ENCODE results near the gene GLI3.

The GLI3 gene

DNA sequence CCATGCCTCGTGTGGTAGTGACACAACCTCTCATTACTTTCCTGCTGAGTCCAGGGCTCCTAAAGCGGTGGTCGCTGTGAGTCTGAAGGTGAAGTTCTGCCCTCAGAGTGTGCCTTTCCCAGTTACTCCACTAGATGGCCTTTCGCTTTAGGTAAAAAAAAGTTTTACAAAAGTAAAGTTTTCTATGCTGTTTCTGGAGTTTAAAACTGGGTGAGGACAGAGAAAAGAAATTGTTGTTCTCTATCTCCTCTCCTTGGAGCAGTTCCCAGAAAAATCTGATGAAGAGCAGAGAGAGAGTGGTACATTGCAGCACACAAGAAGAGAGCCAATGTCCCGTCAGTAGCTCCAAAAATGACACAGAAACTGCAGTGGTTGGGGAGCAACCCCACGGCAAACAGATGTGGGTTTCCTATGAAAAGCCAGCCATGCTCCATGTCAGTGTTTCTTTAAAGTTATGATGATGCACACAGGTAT lies 257.1 kb downstream of the GLI3 start:
- H3F3A ChIP-seq (ENCODE audit: low read depth) = no peaks in the 10 kb centered on the region
- no peaks in the 10 kb centered on the region for H3K27me3 ChIP-seq (ENCODE audit: insufficient read depth, low read length, poor library complexity, severe bottlenecking)
- no peaks in the 10 kb centered on the region for H3K4me1 ChIP-seq (ENCODE audit: insufficient read depth, low read length, poor library complexity, severe bottlenecking)
- TF ChIP-seq, protein P1, sequence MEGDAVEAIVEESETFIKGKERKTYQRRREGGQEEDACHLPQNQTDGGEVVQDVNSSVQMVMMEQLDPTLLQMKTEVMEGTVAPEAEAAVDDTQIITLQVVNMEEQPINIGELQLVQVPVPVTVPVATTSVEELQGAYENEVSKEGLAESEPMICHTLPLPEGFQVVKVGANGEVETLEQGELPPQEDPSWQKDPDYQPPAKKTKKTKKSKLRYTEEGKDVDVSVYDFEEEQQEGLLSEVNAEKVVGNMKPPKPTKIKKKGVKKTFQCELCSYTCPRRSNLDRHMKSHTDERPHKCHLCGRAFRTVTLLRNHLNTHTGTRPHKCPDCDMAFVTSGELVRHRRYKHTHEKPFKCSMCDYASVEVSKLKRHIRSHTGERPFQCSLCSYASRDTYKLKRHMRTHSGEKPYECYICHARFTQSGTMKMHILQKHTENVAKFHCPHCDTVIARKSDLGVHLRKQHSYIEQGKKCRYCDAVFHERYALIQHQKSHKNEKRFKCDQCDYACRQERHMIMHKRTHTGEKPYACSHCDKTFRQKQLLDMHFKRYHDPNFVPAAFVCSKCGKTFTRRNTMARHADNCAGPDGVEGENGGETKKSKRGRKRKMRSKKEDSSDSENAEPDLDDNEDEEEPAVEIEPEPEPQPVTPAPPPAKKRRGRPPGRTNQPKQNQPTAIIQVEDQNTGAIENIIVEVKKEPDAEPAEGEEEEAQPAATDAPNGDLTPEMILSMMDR (conservative IDR thresholded peaks at IDR 0.05; ENCODE audit: low read length) = peak; percentile 80
- TF ChIP-seq EZH2phosphoT487 (IDR thresholded peaks at IDR 0.05; ENCODE audit: borderline replicate concordance) = no peak
- H4K20me1 ChIP-seq (ENCODE audit: insufficient read depth, low read length, poor library complexity, severe bottlenecking) = no peaks in the 10 kb centered on the region
- H3K36me3 ChIP-seq (ENCODE audit: insufficient read depth, low read length) = no peaks in the 10 kb centered on the region
- H3K9me3 ChIP-seq (ENCODE audit: insufficient read depth, low read depth, low read length) = no peaks in the 10 kb centered on the region
- H3K9ac ChIP-seq (ENCODE audit: low read depth, low read length, poor library complexity, severe bottlenecking) = no peak overlapping the region
- H3K4me3 ChIP-seq (ENCODE audit: low read length, poor library complexity, severe bottlenecking) = no peak overlapping the region
- no peak overlapping the region for H2AFZ ChIP-seq (ENCODE audit: low read length)
- no peaks in the 10 kb centered on the region for H3K79me2 ChIP-seq (ENCODE audit: insufficient read depth, low read length)
- no peaks in the 10 kb centered on the region for H3K9me2 ChIP-seq (replicated peaks; ENCODE audit: low read depth, low read length)
- no peak overlapping the region for H3K4me2 ChIP-seq (ENCODE audit: low read depth, low read length, poor library complexity, severe bottlenecking)

DNA sequence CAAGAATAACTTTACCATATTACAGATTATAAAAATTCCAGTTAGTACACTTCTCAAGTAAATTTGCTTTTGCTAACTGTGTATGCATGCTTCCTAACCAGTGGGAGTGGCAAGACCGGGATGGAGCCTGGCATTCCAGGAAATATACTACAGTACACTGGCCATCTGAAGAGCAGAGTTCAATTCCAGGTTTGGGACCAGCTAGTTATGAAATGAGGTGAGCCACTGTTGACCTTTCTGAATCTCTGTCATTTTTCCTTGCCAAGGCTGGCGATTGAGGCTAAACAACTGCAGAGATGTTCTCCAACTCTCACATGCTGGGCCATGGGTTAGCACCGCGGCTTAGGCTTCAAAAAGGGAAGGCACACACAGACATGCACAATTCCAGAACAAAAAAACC lies 258.2 kb downstream of the GLI3 start:
- Histone ChIP-seq H3F3A (ENCODE audit: low read depth) (no peaks in the 10 kb centered on the region), H3K27me3 (ENCODE audit: insufficient read depth, low read length, poor library complexity, severe bottlenecking) (no peaks in the 10 kb centered on the region), H4K20me1 (ENCODE audit: insufficient read depth, low read length, poor library complexity, severe bottlenecking) (no peaks in the 10 kb centered on the region), H3K9me3 (ENCODE audit: insufficient read depth, low read depth, low read length) (no peaks in the 10 kb centered on the region), H3K36me3 (ENCODE audit: insufficient read depth, low read length) (no peaks in the 10 kb centered on the region), H3K9ac (ENCODE audit: low read depth, low read length, poor library complexity, severe bottlenecking) (no peak overlapping the region), H3K79me2 (ENCODE audit: insufficient read depth, low read length) (no peaks in the 10 kb centered on the region), H3K4me1 (ENCODE audit: insufficient read depth, low read length, poor library complexity, severe bottlenecking) (no peaks in the 10 kb centered on the region), H3K4me3 (ENCODE audit: low read length, poor library complexity, severe bottlenecking) (no peak overlapping the region), H3K4me2 (ENCODE audit: low read depth, low read length, poor library complexity, severe bottlenecking) (no peak overlapping the region), H2AFZ (ENCODE audit: low read length) (no peak overlapping the region), H3K9me2 (replicated peaks; ENCODE audit: low read depth, low read length) (no peaks in the 10 kb centered on the region)
- no peak for TF ChIP-seq EZH2phosphoT487 (IDR thresholded peaks at IDR 0.05; ENCODE audit: borderline replicate concordance)
- TF ChIP-seq, protein P1 (conservative IDR thresholded peaks at IDR 0.05; ENCODE audit: low read length) = no peak

DNA sequence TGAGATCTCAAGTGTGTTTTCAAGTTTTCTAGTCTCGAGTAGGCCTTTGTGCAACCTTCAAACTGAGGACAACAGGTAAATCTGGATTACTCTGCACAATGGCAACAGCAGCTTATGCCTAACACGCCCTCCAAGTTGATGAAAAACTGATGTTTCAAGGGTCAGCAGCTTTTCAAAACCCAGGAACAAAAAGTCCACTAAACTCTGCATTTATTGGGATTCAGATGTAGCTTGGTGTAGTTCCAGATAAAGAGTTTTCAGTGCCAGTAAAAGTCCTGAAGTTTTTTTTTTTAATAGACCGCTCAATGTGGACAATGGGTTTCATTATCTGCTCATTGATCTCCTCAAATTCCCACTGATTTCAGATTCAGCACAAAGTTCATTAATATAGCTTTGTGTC lies 259.3 kb downstream of the GLI3 start:
- H3K79me2 ChIP-seq (ENCODE audit: insufficient read depth, low read length) = no peaks in the 10 kb centered on the region
- H3K27me3 ChIP-seq (ENCODE audit: insufficient read depth, low read length, poor library complexity, severe bottlenecking) = no peaks in the 10 kb centered on the region
- H3K9ac ChIP-seq (ENCODE audit: low read depth, low read length, poor library complexity, severe bottlenecking) = no peak overlapping the region
- no peaks in the 10 kb centered on the region for H3K9me3 ChIP-seq (ENCODE audit: insufficient read depth, low read depth, low read length)
- no peaks in the 10 kb centered on the region for H3K36me3 ChIP-seq (ENCODE audit: insufficient read depth, low read length)
- no peaks in the 10 kb centered on the region for H3F3A ChIP-seq (ENCODE audit: low read depth)
- no peak overlapping the region for H2AFZ ChIP-seq (ENCODE audit: low read length)
- no peak for TF ChIP-seq EZH2phosphoT487 (IDR thresholded peaks at IDR 0.05; ENCODE audit: borderline replicate concordance)
- TF ChIP-seq, protein P1 (conservative IDR thresholded peaks at IDR 0.05; ENCODE audit: low read length) = no peak
- H4K20me1 ChIP-seq (ENCODE audit: insufficient read depth, low read length, poor library complexity, severe bottlenecking) = no peaks in the 10 kb centered on the region
- no peaks in the 10 kb centered on the region for H3K9me2 ChIP-seq (replicated peaks; ENCODE audit: low read depth, low read length)
- H3K4me3 ChIP-seq (ENCODE audit: low read length, poor library complexity, severe bottlenecking) = no peak overlapping the region
- H3K4me2 ChIP-seq (ENCODE audit: low read depth, low read length, poor library complexity, severe bottlenecking) = no peak overlapping the region
- H3K4me1 ChIP-seq (ENCODE audit: insufficient read depth, low read length, poor library complexity, severe bottlenecking) = no peaks in the 10 kb centered on the region

Data from Loucy (cell line).